ENCODE measurements around the gene DES.
"Not testable (repeated sequence)": the region's sequence is repeated elsewhere in the genome, so short reads cannot be mapped to it uniquely, and the experiment has no call there.

The DES gene

DNA sequence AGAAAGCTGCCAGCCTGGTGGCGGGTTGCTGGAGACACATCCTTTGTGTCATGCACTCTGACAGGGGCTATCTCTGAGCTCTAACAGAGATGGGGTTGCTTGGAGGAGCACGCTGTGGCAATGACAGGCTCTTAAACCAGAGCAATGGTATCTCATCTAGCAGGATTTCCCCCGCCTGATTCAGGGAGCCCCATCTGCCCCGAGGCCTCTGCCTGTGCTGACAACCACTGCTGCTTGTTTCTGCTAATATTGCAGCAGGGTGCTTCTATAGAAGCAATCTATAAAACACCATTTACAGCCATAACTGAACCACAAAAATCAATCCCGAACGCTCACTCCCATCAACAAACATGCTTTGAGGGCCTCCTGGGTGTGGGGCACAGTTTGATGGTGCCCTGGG, 17.6 kb upstream of the DES start:
- no peak for DNase-seq

DNA sequence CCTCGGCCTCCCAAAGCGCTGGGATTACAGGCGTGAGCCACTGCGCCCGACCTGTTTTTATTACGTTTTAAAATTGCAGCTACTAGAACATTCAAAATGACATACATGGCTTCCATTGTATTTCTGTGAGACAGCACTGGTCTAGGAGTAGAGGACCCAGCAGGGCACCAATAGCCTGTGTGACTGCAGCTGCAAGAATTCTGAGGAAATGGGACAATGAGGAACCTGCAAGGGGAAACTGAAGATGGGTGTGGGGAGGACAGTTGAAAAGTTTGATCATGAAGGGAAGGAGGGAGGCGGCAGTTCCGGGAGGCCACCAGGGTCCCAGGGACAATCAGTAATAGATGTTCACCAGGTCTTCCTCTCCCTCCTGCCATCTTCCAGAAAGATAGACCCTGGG, 16.6 kb upstream of the DES start:
- no peak for DNase-seq

DNA sequence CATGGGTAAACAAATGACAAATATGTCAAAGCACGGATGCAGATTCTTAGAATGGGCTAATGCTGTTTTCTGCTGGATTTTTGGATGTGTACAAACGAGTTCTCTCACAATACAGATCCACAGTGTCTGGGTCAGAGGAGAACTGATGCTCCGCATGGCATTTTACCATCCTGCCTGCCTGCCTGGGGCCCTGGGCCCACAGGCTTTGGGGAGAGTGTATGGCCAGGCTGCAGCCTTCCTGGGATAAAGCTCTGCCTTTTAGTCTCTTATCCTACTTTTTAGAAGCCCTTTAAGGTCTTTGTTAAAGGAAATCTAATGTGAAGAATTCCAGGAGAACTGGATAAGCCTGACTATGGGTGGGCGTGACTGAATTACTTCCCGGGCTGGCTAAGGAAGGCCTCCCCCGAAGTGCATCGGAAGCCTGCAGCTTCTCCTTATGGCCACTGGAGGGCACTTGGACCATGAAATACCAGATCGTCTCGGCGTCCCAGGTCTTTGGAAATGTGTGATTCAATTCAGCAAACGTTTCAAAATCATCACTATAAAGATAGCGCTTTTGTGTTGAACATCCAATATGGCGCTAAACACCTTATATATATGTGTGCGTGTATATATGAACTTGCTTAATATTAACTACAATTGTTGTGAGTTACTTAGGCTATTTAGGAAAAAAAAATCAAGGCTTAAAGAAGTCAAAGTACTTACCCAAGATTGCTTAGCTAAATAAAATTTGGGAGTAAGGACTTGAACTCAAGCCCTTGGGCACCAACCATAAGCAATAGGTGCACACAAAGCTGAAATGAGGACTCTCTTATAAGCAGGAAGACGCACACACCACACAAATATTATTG, 15.3 kb upstream of the DES start:
- DNase-seq = peak; percentile 87

DNA sequence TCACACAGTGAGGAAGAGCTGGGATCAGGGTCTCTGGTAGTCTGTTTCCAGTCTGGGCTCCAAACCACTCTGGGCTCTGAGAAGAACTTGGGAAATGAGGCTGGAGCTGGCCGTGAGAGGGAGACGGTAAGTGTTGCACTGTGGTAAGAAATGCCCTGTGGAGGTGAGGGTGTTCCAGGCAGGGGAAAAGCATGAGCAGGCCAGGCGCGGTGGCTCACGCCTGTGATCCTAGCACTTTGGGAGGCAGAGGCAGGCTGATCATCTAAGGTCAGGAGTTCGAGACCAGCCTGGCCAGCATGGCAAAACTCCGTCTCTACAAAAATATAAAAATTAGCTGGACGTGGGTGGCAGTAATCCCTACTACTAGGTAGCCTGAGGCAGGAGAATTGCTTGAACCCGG, 14.3 kb upstream of the DES start:
- no peak for DNase-seq

DNA sequence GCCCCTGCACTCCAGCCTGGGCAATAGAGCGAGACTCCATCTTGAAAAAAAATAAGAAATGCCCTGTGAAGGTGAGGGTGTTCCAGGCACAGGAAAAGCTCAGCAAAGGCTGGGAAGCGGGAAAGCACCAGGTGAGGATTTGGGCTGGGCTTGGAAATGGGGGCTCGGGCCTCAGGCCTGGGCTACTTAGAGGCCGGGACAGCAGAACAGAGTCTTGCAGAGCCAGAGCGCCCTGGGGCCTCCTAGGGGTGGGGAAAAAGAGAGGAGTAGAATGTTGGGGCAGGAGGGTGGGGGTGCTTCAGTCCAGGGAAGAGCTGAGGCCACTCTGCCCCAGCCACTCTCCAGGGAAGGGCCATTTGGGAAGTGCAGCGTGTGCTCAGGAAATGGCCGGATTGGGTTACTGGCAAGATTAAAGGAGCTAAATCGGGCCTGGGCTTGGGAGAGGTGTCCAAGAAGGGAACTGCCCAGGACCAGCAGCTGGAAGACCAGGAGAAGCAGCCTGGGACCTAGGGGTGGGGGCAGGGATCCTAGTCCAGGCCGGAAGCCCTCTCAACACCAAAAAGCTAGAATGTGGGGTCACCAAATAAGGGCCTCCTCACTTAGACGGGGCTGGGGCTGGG, 13.8 kb upstream of the DES start:
- DNase-seq = no peak

DNA sequence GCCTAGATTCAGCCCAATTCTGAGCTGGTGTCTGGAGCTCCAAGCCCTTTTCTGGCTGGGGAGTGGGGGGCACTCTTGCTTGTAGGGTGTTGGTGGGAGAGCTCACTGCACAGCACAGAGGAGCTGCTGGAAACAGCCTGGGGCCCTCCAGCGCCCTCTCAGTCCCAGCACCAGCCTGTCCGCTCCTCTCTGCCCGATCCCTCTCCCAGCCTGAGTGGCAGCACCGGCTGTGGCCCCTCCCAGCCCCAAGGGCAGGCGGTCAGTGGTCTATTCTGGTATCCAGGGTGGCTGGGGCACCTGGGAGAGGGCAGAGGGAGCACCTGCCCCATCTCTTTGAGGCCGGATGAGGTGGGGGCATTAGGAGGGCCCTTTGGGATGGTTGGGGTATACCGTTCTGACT, 13.2 kb upstream of the DES start:
- DNase-seq = no peak

DNA sequence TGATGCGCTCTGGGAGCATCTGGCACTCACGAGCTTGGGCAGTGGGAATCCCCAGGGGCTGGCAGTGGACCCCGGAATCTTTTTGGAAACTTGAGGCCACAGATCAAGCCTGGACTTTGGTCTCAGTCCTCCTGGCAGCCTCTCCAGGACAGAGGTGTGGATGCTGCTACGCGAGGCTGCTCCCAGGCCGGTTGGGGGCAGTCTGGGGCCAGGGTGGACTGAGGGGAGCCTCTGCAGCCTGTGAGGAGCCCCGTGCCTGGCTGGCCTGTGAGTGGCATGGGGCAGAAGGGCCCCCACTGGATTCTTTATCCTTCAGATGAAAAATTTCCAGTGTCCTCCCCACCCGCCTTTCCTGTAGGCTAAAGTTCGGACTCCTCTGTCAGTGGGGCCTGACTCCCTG, 12.7 kb upstream of the DES start:
- no peak for DNase-seq

DNA sequence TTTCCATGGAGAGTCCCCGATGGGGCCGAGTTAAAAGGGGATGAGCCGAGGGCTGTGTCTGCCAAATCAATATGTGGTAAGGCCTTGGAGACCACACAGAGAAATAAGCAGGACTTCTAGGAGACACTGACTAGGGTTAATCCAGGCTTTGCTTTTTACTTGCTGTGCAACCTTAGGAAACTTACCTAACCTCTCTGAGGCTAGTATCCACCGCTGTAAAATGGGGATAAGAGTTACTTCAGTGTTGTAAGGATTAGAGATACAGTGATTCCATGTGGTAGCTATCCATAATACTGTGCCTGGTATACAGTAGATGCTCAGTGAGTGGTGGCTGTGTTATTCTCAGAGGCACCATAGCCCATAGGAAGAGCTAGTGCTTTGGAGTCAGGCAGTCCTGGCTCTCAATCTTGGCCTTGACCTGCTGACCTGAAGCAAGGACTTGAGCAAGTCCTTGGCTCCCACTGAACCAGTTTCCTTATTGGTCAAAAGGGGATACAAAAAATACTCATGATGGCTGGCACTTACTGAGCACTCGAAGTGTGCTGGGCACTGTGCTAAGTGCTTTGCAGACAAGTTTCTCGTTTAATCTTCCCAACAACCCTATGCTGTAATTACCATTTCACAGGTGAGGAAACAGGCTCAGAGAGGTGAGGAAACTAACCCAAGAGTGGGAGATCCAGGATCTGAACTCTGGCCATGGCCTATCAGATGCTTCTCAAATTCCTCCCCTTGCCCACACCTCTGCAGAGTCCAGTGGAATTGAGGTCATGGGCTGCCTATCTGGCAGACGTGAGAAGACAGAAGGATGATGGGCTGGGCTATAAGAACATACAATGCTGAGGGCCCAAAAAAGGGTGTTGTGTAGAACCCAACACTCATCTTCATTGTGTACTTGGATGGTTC, 12.0 kb upstream of the DES start:
- no peak for DNase-seq

DNA sequence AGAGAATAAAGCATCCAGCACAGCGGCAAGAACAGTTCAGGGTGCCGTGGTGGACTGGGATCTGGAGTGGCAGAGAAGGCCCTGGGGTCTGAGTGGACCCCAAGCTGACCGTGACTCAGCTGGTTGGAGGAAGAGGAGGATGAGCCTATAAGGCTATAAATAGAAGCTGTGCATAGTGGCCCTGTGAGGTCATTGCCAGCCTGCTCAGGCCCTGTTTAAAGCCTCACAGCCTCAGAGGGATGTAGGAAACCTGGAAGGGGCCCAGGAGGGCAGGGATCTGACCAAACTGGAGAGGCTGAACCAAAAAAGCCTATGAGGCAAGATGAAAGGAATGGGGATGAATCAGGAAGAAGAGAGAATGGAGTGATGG, 11.3 kb upstream of the DES start:
- DNase-seq = peak; percentile 99

DNA sequence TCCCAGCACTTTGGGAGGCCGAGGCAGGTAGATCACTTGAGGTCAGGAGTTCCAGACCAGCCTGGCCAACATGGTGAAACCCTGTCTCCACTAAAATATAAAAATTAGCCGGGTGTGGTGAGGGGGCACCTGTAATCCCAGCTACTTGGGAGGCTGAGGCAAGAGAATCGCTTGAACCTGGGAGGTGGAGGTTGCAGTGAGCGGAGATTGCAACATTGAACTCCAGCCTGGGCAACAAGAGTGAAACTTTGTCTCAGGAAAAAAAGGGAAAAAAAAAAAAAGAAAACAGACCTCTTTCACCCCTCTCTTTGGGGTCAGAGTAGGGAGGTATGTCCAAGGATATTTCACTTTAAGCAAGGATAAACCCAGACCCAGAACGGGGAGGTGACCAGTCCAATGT, 10.8 kb upstream of the DES start:
- not testable (repeated sequence) for DNase-seq

DNA sequence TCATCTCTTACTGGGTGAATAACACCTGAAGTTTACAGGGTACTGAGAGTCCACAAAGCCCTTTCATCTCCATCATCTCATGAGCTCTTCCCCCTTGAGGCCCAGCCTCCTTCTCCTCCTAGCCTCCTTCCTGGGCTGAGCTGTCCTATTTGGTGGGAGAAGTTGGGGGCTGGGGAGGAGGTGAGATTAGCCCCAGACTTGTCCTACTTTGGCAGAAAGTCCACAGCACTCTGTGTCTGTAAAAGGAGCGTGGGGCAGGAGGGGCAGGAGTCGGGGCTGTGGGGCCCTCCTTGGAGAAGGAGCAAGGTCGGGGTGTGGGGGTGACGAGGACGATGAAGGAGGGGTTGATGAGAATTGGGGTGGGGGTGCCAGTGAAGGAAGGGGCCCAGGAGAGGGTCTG, 10.0 kb upstream of the DES start:
- DNase-seq = no peak

DNA sequence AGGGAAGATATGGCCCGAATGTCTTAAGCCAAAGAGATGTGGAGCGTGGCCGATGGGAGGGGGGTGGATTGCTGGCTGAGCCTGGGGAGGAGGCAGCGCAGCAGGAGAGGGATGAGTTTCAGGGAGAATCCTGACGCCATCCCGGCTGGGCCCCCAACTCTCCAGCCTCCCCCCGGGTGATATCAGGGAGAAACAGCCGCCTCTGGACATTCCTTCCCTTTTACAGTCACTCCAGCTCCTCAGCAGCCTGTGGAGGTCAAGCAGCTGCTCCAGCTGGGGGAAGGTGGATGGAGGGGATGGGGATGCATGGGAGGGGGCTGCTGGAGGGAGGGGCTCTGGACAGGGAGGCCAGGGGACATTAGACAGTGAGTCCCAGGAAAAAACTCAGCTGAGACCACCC, 9.5 kb upstream of the DES start:
- DNase-seq = no peak

DNA sequence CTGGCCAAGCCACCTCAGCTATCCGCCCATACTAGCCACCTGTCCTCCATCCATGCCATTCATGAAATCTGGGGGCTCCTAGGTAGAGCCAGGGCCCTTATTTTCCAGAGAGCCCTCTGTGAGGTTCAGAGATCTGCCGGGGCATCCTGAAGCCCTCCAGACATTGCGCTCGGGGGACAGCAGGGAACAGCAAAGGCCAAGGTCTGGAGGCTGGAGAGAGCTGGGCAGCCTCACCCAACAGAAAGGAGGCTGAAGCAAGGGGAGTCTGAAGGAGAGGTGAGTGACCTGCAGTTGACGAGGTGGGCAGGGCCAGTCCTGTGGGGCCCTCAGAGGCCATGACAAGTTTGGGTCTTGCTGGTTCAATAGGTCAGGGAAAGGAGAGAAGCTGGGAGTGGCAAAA, 8.6 kb upstream of the DES start:
- no peak for DNase-seq

DNA sequence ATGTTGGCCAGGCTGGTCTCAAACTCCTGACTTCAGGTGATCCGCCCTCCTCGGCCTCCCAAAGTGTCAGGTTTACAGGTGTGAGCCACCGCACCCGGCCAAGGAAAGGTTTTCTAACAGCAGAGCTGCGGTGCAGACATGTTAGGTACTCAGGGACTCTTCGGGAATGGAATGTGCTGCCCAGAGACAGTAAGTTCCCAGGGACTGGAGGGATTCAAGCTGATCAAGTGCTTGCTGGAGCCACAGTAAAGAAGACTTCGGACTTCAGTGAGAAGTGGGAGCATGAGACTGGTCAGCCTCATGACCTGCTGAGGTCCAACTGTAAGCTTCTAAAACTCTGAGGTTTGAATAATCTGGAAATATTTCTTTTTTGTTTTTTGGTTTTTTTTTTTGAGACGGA, 7.8 kb upstream of the DES start:
- DNase-seq = no peak

DNA sequence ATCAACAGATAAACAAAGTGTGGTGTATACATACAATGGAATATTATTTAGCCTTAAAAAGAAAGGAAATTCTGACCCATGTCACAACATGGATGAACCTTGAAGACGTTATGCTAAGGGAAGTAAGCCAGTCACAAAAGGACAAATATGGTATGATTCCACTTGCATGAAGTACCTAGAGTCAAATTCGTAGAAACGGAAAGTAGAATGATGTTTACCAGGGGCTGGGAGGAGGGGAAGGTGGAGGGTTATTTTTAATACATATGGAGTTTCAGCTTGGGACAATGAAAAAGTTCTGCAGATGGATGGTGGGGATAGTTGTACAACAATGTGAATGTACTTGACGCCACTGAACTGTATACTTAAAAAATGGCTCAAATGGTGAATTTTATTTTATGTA, 3.3 kb upstream of the DES start:
- DNase-seq = no peak

DNA sequence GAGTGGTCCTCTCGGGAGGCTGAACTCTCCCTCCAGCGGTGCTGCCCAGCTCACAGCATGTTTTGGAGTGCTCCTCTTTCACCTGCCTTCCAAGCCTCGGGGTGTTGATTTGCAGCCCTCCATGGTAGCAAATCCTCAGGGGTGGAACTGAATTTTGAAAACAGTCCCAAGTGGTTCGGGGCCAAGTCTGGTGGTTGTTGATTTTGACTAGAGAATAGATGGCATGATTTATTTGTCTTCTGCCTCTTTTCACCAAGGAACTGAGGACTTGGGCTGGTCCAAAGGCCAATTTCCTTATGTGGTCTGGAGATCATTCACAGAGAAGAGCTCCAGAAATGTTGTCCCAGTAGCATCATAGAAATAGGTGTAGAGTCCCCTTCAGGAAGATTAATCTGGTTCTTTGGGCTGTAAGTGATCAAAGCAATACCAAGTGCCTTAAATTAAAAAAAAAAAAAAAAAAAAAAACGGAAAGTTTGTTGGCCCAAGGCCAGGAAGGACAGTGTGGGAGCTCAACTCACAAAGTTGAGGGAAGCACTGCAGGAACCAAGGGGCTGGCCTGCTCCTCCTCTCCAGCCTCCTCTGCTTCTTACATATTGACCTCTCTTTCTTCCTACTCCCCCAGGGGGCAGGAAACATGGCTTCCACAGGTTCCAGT, 2.5 kb upstream of the DES start:
- DNase-seq = no peak

DNA sequence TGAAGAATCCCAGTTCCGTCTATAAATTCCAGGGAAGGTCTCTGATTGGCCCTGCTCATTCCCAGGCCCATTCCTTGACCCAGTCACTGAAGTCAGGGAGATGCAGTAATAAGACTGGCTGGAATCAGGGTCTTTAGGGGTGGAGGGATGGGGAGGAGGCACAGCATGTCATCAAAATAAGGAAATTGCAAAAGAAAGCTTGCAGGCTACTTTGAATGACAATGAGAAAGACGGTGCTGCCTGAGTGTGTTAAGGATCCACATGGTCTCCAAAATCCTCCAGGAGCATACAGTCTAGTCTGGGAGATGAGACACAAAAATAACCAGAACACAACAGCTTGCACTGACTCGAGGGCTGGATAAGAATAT, 2.0 kb upstream of the DES start:
- DNase-seq = no peak

DNA sequence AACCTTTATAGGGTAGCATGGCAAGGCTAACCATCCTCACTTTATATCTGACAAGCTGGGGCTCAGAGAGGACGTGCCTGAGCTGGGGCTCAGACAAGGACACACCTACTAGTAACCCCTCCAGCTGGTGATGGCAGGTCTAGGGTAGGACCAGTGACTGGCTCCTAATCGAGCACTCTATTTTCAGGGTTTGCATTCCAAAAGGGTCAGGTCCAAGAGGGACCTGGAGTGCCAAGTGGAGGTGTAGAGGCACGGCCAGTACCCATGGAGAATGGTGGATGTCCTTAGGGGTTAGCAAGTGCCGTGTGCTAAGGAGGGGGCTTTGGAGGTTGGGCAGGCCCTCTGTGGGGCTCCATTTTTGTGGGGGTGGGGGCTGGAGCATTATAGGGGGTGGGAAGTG, 1.2 kb upstream of the DES start:
- DNase-seq = no peak

DNA sequence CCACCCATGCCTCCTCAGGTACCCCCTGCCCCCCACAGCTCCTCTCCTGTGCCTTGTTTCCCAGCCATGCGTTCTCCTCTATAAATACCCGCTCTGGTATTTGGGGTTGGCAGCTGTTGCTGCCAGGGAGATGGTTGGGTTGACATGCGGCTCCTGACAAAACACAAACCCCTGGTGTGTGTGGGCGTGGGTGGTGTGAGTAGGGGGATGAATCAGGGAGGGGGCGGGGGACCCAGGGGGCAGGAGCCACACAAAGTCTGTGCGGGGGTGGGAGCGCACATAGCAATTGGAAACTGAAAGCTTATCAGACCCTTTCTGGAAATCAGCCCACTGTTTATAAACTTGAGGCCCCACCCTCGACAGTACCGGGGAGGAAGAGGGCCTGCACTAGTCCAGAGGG, 803 bp upstream of the DES start:
- no peak for DNase-seq

DNA sequence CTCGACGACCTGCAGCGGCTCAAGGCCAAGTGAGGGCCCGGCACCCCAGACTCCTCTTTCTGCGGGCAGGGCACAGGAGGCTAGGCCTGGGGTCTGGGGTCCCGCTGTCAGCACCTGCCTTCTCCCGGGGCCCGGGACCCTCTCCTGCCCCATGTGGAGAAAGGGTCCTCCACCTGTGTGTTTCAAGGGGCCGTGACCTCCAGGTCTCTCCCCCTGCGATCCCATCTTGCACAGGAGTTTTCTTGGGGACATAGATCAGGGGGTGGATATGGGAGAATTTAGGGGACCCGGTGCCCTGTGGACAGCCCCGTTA, 791 bp downstream of the DES start:
- DNase-seq = no peak

DNA sequence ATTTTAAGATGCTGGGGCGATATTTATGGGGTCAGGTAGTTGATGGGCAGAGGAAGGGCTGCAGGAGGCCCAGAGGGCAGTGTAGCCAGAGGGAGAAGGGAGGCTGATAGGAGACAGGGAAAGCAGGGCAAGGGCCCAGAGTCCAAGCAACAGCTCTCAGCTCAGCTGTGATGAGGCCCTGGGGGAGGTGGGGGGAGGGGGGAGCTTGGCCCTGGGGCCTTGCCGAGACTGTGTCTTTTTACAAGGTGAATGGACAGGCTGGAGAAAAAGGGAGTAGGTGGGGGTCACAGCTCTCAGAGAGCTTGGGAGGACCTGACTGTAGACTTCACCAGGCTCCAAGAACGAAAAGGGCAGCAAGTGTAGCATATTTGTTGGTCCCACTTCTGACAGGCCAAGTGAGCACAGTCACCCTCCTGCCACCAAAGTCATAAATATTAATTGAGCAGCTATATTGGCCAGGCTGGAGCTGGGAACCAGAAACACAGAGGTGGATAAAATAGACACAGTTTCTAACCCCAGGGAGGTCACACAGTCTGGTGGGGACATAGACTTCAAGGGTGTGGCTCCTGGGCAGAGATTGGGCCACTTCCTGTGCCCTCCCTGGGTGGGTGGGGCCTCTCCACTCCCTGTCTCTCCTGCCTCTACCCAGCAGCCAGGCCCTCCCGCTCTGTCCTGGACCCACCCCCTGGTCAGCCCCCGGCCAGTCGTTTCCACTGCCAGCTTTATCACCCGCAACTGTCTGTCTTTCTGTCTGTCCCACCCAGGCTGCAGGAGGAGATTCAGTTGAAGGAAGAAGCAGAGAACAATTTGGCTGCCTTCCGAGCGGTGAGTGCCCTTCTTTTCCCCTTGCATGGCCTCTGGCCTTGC, 1.4 kb downstream of the DES start:
- no peak for DNase-seq

DNA sequence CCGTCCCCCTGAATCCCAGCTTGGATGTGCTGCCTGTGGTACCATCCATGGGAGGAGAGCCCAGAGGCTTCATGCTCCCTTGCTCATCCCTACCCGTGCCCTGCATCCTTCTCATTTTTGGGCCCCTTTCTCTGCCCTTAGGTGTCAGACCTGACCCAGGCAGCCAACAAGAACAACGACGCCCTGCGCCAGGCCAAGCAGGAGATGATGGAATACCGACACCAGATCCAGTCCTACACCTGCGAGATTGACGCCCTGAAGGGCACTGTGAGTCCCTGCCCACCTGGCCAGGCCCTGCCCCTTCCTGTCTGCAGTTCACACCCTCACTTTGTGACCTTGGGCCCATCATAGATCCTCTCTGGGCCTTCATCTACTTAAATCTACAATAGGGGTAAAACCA, 2.5 kb downstream of the DES start:
- no peak for DNase-seq

DNA sequence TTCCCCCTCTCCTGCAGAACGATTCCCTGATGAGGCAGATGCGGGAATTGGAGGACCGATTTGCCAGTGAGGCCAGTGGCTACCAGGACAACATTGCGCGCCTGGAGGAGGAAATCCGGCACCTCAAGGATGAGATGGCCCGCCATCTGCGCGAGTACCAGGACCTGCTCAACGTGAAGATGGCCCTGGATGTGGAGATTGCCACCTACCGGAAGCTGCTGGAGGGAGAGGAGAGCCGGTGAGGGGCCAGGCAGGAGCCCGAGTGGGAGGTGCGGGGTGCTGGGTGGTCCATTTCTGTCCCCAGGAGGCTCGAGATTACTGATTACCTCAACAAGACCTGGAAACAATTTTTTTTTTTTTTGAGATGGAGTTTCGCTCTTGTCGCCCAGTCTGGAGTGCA, 3.1 kb downstream of the DES start:
- DNase-seq = no peak
